Stomach (tissue), 4 donors: Measurements from ENCODE around the gene DET1.

Experiments
- CTCF ChIP-seq, 7 experiments: fragments of 450-650 bp in 4 of 7; fragments of 200-600 bp in 3 of 7; sonication (generic) in 3 of 7; IDR thresholded peaks; one replicate each; pipeline ENCODE4 v1.5.1; 2016 to 2019; ENCODE audit warnings: antibody characterized with exemption in 7 of 7, control low read depth in 2 of 7, mild to moderate bottlenecking in 1 of 7
- EP300 ChIP-seq: sonication (generic); formaldehyde crosslinking; IDR thresholded peaks from one replicate; pipeline ENCODE4 v1.6.1; 2017; ENCODE audit warnings: antibody characterized with exemption
- POLR2A ChIP-seq, 4 donors: fragments of 450-650 bp; IDR thresholded peaks; one replicate each; pipeline ENCODE4 v1.6.1; 2016; ENCODE audit warnings: antibody characterized with exemption in 4 of 4, control low read depth in 2 of 4, mild to moderate bottlenecking in 1 of 4, moderate library complexity in 1 of 4
- POLR2AphosphoS5 ChIP-seq, 3 donors: sonication (generic); formaldehyde crosslinking; IDR thresholded peaks; one replicate each; pipeline ENCODE4 v1.6.1; 2016; ENCODE audit warnings: antibody characterized with exemption in 3 of 3

- TF ChIP-seq CTCF (IDR thresholded peaks at IDR 0.05) (no peak), POLR2A (IDR thresholded peaks at IDR 0.05) (no peak), POLR2AphosphoS5 (IDR thresholded peaks at IDR 0.05) (no peak), EP300 (no peak)
Measured at GRCh38 chr15:88482263-88482662, 64.2 kb downstream of the DET1 start.
